Astrocyte of the hippocampus (primary cell): ENCODE results near the gene ERC1.
A peak's percentile ranks its signal among the peaks of the same experiment; 100 is the strongest.
"Not testable (repeated sequence)": the region's sequence is repeated elsewhere in the genome, so short reads cannot be mapped to it uniquely, and the experiment has no call there.

ENCODE experiments used
- DNase-seq: peaks from one replicate; pipeline ENCODE4 v3.0.0; 2011; ENCODE audit warnings: low read depth, low spot score

ERC1 gene

DNA sequence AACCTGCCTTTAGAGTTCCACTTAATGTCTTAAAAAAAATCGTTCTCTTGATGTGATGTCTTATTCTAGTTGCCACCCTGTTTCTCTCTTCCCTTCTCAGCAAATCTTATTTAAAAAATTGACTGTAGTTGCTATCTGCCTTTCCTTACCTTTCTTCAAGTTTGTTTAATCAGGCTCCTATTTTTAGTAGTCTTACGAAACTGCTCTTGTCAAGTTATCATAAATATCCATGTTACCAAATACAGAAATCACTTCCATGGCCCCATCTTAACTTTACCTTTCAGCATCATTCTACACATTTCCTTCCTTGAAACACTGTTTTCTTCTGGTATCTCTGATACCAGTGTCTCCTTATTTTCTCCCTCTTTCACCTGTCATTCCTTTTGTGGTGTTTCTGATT, 227.3 kb downstream of the ERC1 start:
- no peak for DNase-seq

DNA sequence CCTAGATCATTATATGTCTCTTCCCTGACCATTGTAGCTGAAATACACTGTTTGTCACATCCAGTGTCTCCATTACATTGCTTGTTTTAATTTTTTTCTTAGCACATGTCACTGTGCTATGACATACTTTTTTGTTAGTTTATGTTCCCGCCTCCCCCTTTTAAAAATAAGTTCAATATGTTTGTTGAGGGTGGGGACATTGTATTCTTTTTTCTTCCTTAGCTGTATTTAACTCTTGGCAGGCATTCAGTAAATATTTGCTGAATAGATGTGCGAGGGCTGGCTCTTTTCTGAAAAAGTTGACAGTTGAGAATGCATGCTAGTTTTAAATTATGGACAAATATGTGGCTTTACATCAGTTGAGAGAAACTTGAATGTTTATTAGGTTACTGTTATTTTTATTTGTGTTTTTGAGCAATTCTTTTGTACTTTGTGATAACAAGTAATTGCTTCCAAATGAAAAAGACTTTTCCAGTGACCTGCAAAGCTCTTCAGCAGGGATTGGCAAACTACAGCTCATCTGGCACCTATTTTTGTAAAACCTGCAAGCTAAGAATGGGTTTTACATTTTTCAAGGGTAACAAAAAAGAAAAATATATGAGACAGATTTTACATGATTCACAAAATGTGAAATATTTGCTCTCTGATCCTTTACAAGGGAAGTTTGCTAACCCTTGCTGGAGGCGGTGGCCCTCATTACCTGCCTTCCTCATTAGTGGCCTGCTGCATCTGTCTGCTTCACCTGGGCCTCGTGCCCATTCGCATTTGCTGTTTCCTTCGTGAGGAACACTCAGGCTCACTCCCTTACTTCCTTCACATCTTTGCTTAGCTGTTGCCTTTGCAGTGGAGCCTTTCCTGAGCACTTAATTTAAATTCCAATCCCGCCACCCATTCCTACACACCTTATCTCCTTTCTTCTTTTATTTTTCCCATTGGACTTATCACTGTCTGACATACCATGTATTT, 229.4 kb downstream of the ERC1 start:
- no peak for DNase-seq

DNA sequence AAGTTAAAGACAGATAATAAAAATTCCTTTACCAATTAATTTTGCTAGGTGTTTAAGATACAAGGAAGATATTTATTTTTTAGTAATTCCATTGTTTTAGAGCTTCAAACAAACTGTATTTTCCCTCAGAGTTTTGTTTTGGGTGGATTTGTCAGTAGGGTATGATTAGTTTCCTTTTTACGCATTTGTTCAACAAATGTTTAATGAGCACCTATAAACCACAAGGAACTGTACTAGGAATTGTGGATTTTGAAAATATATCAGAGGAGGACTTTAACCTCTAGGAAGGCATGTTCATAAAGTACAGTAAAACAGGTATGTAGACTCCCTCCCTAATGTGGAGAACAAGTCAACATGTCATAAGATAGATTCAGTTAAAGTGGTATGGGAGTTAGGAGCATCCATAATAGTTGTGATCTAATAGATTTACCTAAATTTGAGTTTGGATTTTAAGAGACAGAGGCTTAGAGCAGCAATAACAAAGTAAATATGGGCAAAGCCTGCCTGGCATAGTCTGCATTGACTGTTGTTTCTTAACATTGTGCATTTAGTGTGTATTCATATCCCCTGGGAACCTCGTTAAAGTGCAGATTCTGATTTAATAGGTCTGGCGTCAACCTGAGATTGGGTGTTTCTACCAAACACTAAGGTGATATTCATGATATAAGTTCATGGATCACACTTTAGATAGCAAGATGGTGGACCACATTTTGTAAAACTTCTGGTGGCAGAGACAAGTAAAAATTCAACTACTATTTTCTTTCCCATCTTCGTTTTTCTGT, 232.0 kb downstream of the ERC1 start:
- no peak for DNase-seq

DNA sequence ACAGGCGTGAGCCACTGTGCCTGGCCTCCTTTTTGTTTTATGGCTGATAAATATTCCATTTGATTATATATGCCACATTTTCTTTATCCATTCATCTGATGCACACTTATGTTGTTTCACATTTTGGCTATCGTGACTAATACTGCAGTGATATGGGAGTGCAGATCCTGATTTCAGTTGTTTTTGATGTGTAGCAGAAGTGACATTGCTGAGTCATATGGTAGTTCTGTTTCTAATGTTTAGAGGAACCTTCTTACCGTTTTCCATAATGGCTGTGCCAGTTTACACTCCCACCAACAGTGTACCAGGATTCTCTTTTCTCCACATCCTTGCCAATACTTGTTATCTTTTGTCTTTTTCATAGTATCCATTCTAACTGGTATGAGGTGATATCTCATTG, 235.9 kb downstream of the ERC1 start:
- DNase-seq: no peak

DNA sequence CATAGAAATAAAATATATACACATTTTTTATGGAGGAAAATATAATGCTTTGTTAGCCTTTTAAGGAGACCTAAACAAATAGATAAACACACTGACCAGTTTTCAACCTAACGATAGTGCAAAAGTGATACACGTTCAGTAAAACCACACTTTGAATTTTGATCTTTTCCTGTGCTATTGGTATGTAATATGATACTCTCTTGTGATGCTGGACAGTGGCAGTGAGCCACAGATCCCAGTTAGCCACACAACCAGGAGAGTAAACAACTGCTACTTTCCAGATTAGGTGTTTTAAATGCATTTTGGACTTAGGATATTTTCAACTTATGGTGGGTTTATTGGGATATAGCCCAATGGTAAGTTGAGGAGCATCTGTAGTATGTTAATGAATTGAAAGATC, 243.1 kb downstream of the ERC1 start:
- DNase-seq: peak; percentile 58

DNA sequence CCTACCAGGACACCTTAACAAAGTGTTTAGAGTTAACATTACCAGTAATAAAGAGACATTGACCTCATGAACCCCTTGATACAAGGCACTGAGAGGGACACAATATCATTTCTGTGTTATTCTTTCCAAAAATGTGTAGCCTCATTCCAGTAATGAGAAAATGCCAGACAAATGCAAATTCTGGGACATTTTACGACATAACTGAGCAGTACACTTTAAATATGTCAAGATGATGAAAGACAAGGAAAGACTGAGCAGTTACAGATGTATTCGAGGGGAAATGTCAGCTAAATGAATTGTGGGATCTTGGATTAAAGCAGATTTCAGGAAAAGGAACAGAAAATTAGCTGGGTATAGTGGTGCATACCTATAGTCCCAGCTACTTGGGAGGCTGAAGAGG, 255.6 kb downstream of the ERC1 start:
- no peak for DNase-seq

DNA sequence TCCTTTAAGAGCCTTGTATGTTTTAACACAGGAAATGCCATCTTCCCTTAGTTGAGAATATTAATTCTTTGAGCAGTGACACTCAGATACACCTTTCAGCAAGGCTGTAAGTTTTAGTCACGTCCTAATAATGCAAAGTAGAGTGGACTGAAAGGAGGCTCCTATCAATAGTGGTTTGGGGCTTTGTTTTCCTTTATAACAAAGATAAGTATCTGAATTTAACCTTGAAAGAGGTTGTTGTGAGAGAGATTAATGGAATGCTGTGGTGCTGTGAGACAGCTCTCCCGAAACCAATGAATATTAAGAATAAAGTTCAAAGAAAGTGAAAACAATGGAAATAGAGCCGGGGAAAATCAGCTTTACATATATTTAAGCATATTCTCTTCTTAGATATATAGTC, 259.6 kb downstream of the ERC1 start:
- DNase-seq: peak; percentile 17

DNA sequence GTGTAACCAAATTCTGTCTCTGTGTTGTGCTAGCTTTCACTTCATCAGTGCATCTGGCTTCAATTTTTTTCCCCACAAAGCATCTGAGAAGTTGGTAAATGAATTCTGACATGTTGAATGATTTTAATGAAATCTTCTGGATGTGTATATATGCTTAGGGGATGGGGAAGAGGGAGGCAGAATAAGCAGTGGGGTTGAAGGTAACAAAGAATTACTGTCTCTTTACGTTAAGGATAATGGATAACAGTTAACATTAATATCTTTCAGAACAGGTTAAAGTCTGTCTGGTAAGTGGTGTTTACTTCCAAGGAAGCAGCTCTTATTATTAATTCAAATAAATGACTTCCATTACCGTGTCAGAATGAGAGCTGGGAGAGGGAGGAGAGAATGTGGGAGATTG, 261.7 kb downstream of the ERC1 start:
- no peak for DNase-seq

DNA sequence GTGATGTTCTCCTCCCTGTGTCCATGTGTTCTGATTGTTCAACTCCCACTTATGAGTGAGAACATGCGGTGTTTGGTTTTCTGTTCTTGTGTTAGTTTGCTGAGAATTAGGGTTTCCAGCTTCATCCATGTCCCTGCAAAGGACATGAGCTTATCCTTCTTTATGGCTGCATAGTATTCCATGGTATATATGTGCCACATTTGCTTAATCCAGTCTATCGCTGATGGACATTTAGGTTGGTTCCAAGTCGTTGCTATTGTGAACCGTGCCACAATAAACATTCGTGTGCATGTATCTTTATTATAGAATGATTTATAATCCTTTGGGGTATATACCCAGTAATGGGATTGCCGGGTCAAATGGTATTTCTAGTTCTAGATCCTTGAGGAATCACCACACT, 264.1 kb downstream of the ERC1 start:
- not testable (repeated sequence) for DNase-seq

DNA sequence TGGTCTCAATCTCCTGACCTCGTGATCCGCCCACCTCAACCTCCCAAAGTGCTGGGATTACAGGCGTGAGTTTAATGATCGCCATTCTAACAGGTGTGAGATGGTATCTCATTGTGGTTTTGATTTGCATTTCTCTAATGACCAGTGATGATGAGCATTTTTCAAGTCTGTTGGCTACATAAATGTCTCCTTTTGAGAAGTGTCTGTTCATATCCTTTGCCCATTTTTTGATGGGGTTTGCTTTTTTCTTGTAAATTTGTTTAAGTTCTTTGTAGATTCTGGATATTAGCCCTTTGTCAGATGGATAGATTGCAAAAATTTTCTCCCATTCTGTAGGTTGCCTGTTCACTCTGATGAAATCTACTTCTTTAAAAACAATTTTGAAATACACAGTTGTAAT, 264.8 kb downstream of the ERC1 start:
- not testable (repeated sequence) for DNase-seq

DNA sequence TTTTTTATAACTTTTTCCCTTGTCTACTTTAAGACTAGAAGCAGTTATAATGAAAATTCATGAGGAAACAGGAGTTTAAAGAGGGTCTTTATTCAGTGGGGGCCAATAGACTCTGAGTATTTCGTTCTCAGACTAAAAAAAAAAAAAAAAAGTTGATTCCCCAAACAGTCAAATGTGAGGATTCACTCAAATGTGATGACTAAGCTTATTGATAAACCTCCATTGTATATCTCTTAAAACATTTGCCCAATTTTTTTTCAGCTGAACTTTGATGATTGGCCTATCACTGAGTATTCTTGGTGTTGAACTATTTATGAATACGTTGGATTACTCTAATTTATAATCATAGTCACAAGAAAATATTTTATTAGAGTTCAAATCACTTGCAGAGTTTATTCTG, 265.3 kb downstream of the ERC1 start:
- DNase-seq: no peak

DNA sequence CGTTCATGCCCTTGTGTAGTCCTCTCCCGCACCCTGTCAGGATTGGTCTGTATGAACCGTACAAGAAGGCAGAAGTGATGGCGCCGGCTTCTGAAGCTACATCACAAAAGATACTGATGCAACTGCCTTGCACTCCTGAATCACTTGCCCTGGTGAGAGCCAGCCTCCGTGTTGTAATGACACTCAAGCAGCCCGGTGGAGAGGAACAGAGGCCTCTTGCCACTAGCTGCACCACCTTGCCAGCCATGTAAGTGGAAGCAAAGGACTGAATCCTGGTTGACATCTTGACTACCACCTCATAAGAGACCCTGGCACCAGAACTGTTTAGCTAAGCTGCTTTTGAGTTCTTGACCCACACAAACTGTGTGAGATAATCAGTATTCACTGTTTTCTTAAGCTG, 266.0 kb downstream of the ERC1 start:
- no peak for DNase-seq

DNA sequence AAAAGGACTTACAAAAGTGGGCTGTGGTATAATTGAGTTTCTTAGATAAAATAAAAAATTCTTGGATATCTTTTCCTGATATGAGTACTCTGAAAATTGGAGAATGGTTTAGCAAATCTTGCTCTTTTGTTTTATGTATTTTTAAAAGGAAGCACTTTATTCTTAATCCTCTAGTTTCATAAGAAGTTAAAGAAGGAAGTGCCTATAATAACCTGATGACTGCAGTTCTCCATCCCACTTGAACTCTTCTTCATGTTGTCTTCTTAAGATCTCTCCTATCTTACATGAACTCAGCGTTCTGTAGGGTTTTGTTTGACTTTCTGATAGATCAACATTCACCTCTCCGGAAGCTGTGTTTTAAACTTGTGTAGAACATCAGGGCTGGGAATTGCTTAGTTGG, 271.0 kb downstream of the ERC1 start:
- DNase-seq: no peak

DNA sequence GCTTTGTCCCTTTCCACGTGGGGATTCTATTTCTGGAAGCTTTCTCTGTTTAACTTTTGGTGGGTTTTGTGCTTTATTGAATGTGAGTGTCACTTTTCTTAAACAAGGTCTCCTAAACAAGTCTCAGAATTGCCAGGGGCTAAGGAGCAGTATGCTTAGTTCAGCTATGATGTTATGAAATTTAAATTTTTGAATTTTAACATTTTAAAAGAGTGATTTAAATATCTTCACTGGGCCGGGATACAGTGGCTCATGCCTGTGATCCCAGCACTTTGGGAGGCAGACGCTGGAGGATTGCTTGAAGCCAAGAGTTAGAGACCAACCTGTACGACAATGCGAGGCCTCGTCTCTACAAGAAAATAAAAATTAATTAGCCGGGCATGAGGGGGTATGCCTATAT, 276.2 kb downstream of the ERC1 start:
- DNase-seq: no peak

DNA sequence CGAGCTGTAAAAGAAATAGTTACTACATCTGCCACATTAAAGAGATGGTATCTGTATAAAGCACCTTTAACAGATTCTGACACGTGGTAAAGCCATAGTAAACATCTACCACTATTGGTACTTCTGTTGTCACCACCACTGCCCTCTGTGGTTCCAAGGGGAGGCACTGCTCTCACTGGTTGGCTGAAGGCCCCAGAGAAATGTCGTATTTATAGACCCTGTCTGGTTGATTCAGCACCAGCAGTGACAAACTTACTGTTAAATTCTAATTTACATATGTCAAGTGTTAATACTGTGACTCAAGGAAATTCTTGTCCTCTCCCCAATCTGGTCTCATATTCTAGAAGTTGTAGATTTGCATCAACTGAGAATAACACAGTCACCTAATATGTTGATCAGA, 281.1 kb downstream of the ERC1 start:
- DNase-seq: peak; percentile 25

DNA sequence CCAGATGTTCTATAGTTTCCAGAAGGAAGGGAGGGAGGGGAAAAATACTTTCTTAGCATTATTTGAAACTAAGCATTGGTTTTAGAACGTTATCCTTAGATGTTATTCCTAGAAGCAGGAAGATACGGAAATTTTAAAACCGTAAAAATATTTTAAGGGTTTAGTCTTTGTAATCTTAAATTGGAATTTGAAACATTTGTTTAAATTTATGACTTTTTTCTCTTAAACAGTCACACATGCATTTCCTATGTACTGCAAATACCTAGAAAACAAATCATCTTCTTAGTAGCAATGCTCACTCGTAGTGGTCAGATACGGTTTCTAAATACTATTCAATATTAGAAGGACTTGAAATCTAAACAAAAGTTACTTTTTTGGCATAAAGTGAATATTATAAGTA, 282.0 kb downstream of the ERC1 start:
- no peak for DNase-seq

DNA sequence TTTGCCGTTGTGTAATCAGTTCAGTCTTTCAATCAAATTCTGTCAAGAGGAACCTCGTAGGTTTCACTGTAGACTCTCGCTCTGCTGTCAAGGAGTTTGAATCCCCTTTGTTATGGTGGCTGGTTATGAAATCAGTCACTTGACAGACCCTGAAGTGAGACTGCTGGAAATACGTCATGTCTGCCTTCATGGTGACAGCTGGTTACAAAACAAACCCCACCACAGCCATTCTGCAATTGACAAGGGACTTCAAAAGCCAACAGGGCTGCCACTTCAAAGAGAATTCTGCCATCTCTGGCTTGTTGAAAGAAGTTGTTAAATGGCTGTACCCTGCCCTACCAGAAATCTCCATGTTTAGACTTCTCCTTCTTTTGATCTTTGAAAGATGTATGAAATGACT, 286.9 kb downstream of the ERC1 start:
- DNase-seq: peak; percentile 37

DNA sequence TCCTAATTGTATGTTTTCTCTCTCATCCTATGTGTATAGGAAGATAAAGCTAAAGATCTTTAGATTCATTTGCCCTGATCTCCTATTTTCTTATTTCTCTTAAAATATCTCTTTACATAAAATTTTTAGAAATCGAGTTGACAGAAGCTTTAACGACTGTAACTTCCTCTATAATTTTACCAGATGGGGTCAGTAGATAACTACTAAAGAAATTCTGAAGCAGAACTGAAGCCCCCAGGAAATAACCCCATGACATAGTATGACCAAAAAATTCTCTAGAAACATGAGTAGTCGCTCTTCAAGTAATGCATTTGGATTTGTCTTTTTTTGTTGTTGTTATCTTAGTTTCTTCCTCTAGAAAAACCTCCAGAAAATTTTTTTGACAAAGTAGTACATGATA, 288.0 kb downstream of the ERC1 start:
- DNase-seq: no peak

DNA sequence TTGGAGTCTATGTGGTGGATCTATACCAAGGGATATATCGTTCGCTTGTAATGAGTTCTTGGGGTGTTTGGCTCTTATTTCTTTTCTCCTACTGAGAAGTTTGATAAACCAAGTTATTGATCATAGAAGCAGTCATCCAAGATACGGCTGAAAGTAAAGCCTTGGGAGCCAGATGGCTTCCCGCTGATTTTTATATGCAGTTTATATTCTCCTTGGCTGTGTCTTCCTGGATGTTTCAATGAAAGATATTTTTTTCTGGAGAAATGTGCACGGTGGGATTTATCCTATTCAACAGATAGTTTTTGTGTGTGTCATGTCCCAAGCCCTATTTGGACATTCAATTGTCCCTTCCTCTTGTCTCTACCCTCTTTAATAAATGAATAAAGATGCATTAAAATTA, 289.0 kb downstream of the ERC1 start:
- no peak for DNase-seq

DNA sequence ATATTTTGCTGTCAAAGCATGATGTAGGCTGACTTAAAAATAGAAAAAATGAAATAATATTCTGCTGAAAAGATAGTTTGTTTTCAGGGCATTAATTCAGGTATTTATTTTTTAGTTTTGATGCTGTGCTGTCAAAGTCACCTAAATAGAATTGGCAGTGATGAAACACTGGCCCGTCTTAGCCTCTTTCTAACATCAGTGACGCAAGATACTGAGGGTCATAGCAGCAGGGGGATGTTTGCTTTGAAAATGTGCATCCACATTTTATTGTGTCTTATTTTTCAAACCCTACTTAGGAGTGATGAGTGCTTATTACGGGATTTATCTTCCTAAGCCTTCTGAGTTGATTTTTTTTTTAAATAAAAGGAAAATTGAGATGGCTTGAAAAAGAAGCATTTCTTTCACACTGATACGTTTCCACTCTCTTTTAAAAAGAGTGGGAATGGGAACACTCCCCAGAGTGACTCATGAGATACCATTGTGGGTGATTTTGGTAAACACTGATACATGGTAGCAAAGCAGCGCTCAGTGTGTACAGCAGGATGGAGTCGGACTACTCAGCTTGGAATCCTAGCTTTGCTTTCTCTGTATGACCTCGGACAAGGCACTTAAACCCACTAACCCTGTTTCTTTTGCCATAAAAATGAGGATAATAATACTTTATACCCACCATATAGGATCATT, 290.8 kb downstream of the ERC1 start:
- peak; percentile 81 for DNase-seq

DNA sequence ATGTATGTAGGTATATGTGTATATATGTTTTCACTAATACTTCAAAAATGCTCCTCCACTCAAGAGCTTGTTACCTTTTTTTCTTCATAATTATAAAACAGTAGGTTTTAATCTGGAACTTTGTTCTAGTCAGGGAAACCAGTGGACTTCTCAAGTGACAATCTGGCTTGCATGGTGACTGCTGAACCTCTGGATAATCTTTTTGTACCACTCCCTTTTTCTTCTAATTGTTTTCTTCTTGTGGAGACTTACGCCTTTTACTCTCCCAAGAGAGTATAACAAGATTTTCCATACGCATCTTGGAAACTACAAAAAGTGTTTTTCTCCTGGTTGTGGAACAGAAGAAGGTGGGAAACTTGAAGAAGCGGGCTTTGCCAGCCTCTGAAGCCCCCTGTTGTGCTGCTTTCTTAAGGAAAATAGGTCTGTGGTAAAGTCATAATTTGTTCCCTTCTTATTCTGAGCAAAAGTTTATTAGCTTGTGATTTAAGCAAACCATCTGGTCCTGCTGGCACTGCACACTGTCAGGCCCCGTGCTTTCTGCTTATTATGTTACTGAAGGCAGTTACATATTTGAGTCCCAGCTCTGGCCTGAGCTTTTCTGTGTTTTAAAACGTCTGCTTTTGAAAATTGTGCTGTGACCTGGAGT, 291.8 kb downstream of the ERC1 start:
- no peak for DNase-seq

DNA sequence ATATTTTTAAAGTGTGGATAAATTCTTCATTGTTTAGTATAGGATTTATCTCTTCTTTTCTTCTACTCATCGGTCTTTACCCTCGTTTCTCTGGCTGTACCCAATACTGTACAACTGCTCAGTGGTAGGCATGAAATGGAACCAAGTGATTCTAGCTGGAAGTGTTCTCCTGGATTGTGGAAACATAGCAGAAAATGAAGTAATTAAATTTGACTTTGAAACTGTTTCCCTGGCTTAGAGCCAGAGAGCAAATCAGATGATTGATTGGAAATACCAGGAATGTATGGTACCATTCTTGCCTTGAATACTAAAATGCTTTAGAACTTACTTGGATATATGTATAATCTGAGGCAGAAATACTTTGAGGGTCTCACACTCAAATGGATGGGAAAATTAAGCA, 292.3 kb downstream of the ERC1 start:
- no peak for DNase-seq
